Measurements from ENCODE around the gene SORCS2. TPM values are rescaled to one million over a fixed set of nuclear protein-coding genes. Genes with fewer than 3 reads are reported as not detected.
"Not testable (repeated sequence)": the region's sequence is repeated elsewhere in the genome, so short reads cannot be mapped to it uniquely, and the experiment has no call there.

SORCS2 gene
- total RNA-seq, 1 donor from 2014 or later = not detected

GRCh38 chr4:7160439-7160838 is 31.9 kb upstream of the SORCS2 start:
- ChIA-PET POLR2A (no interaction called here), CTCF (no interaction called here)
- H3K36me3 Mint-ChIP-seq (ENCODE audit: low read depth) = no peaks in the 10 kb centered on the region
- no peak overlapping the region for H3K27ac Mint-ChIP-seq
- DNase-seq (no peak), ATAC-seq (ENCODE audit: low read depth) (no peak)
- peaks cover 21% of the 10 kb centered on the region for H3K27me3 Mint-ChIP-seq
- TF ChIP-seq CTCF (IDR thresholded peaks at IDR 0.05) = no peak
- no peaks in the 10 kb centered on the region for H3K4me1 Mint-ChIP-seq
- intact Hi-C loops (cut with micrococcal nuclease) = no loop called here
- H3K9me3 Mint-ChIP-seq = no peaks in the 10 kb centered on the region
- no peak overlapping the region for H3K4me3 Mint-ChIP-seq

GRCh38 chr4:7160951-7161440 is 31.3 kb upstream of the SORCS2 start:
- intact Hi-C loops (cut with micrococcal nuclease) = no loop called here
- H3K4me3 Mint-ChIP-seq = no peak overlapping the region

GRCh38 chr4:7161721-7162214 is 30.6 kb upstream of the SORCS2 start:
- Mint-ChIP-seq H3K4me1 (no peaks in the 10 kb centered on the region), H3K27me3 (peaks cover 15% of the 10 kb centered on the region), H3K27ac (no peak overlapping the region), H3K4me3 (no peak overlapping the region), H3K9me3 (no peaks in the 10 kb centered on the region), H3K36me3 (ENCODE audit: low read depth) (no peaks in the 10 kb centered on the region)
- DNase-seq (no peak), ATAC-seq (ENCODE audit: low read depth) (no peak)
- intact Hi-C loops (cut with micrococcal nuclease) = no loop called here
- no peak for TF ChIP-seq CTCF (IDR thresholded peaks at IDR 0.05)
- ChIA-PET POLR2A (no interaction called here), CTCF (no interaction called here)

More at GRCh38 chr4:7160951-7161440, 31.3 kb upstream of the SORCS2 start:
- H3K27me3 Mint-ChIP-seq = peaks cover 21% of the 10 kb centered on the region
- DNase-seq (no peak), ATAC-seq (ENCODE audit: low read depth) (no peak)
- no peak for TF ChIP-seq CTCF (IDR thresholded peaks at IDR 0.05)
- H3K27ac Mint-ChIP-seq = no peak overlapping the region
- H3K36me3 Mint-ChIP-seq (ENCODE audit: low read depth) = no peaks in the 10 kb centered on the region
- ChIA-PET POLR2A (no interaction called here), CTCF (no interaction called here)
- H3K4me1 Mint-ChIP-seq = no peaks in the 10 kb centered on the region
- no peaks in the 10 kb centered on the region for H3K9me3 Mint-ChIP-seq

GRCh38 chr4:7165056-7165873 is 27.1 kb upstream of the SORCS2 start:
- H3K4me1 Mint-ChIP-seq; POLR2A ChIA-PET; H3K4me3 Mint-ChIP-seq; H3K27me3 Mint-ChIP-seq; DNase-seq; ATAC-seq (ENCODE audit: low read depth); intact Hi-C loops (cut with micrococcal nuclease); CTCF ChIA-PET; H3K9me3 Mint-ChIP-seq; H3K27ac Mint-ChIP-seq; H3K36me3 Mint-ChIP-seq (ENCODE audit: low read depth): not testable (repeated sequence)

- no peaks in the 10 kb centered on the region for H3K9me3 Mint-ChIP-seq
- H3K36me3 Mint-ChIP-seq (ENCODE audit: low read depth) = no peaks in the 10 kb centered on the region
- ATAC-seq (ENCODE audit: low read depth) (no peak), DNase-seq (no peak)
- H3K4me1 Mint-ChIP-seq = peaks cover 9% of the 10 kb centered on the region
- no peak overlapping the region for H3K4me3 Mint-ChIP-seq
- ChIA-PET POLR2A (no interaction called here), CTCF (no interaction called here)
- intact Hi-C loops (cut with micrococcal nuclease) = no loop called here
- TF ChIP-seq CTCF (IDR thresholded peaks at IDR 0.05) = no peak
- H3K27me3 Mint-ChIP-seq = no peaks in the 10 kb centered on the region
- no peak overlapping the region for H3K27ac Mint-ChIP-seq
Observed at GRCh38 chr4:7165874-7166201, 26.5 kb upstream of the SORCS2 start.

All from activated B cell treated with CpG ODN at 0.5 μM for 24 hours (primary cell).